ENCODE results near the gene LRRK1.

DNA sequence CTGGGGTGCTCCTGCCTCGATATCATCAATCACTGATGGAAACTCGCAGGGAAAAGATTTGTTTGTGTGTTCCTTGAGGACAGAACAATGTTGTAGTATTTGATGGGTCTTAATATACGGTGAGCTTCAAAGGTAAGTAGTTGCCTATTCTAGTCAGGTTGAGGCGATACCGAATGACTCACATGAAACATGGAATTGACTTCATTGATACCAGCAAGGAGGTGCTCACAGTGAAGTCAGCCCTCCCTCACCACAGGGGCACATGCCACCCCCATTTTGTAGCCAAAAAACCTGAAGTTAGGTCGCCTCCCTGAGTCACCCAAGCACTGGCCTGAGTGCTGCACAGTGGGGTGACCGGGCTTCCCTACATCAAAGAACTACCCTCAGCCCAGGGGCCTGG is 43.2 kb upstream of the LRRK1 start:
- no peak for TF ChIP-seq EZH2 (IDR thresholded peaks at IDR 0.05)
- no peak for TF ChIP-seq POLR2AphosphoS5 (IDR thresholded peaks at IDR 0.05; ENCODE audit: borderline replicate concordance, low read depth, low read length)

All from SK-N-MC (cell line).